T-helper 2 cell treated with Interferon-gamma antibody and Interleukin-4, amounts not matched to agents 5 μg/mL and 100 μg/mL, for 36 hours (primary cell): ENCODE results near the gene ADAMTS12.
"Not testable (repeated sequence)": the region's sequence is repeated elsewhere in the genome, so short reads cannot be mapped to it uniquely, and the experiment has no call there.

Experiments used
- DNase-seq: peaks from one replicate; pipeline ENCODE4 v3.0.0; 2021; ENCODE audit warnings: low spot score
- H3K27ac Mint-ChIP-seq: one replicate; pipeline ENCODE4 v1.8.0; 2021; ENCODE audit warnings: mild to moderate bottlenecking, mixed read lengths
- H3K27me3 Mint-ChIP-seq: one replicate; pipeline ENCODE4 v1.8.0; 2021; ENCODE audit warnings: low read depth, mixed read lengths
- H3K36me3 Mint-ChIP-seq: one replicate; pipeline ENCODE4 v1.8.0; 2021; ENCODE audit warnings: low read depth, mixed read lengths
- H3K4me1 Mint-ChIP-seq: one replicate; pipeline ENCODE4 v1.8.0; 2021; ENCODE audit warnings: low read depth, mixed read lengths
- H3K4me3 Mint-ChIP-seq: one replicate; pipeline ENCODE4 v1.8.0; 2022; ENCODE audit warnings: mild to moderate bottlenecking, moderate library complexity, mixed read lengths
- H3K9me3 Mint-ChIP-seq: one replicate; pipeline ENCODE4 v1.8.0; 2021; ENCODE audit warnings: mixed read lengths

ADAMTS12 gene

GRCh38 chr5:33539790-33540189 is 352.0 kb downstream of the ADAMTS12 start:
- not testable (repeated sequence) for H3K4me1 Mint-ChIP-seq, H3K4me3 Mint-ChIP-seq, H3K27ac Mint-ChIP-seq, H3K36me3 Mint-ChIP-seq, H3K9me3 Mint-ChIP-seq, DNase-seq, H3K27me3 Mint-ChIP-seq

GRCh38 chr5:33539212-33539611 is 352.6 kb downstream of the ADAMTS12 start:
- H3K27ac Mint-ChIP-seq: no peak overlapping the region
- no peaks in the 10 kb centered on the region for H3K4me1 Mint-ChIP-seq
- no peak for DNase-seq
- no peaks in the 10 kb centered on the region for H3K36me3 Mint-ChIP-seq
- H3K27me3 Mint-ChIP-seq: no peaks in the 10 kb centered on the region
- H3K9me3 Mint-ChIP-seq: no peaks in the 10 kb centered on the region
- H3K4me3 Mint-ChIP-seq: no peak overlapping the region

GRCh38 chr5:33538201-33538600 is 353.6 kb downstream of the ADAMTS12 start:
- no peak for DNase-seq
- no peaks in the 10 kb centered on the region for H3K36me3 Mint-ChIP-seq
- H3K4me3 Mint-ChIP-seq: no peak overlapping the region
- no peaks in the 10 kb centered on the region for H3K9me3 Mint-ChIP-seq
- no peak overlapping the region for H3K27ac Mint-ChIP-seq
- no peaks in the 10 kb centered on the region for H3K27me3 Mint-ChIP-seq
- H3K4me1 Mint-ChIP-seq: no peaks in the 10 kb centered on the region

GRCh38 chr5:33537240-33537639 is 354.6 kb downstream of the ADAMTS12 start:
- Mint-ChIP-seq H3K4me3 (no peak overlapping the region), H3K4me1 (no peaks in the 10 kb centered on the region), H3K27ac (no peak overlapping the region), H3K9me3 (no peaks in the 10 kb centered on the region), H3K27me3 (no peaks in the 10 kb centered on the region), H3K36me3 (no peaks in the 10 kb centered on the region)
- DNase-seq: no peak

- Mint-ChIP-seq H3K9me3 (no peaks in the 10 kb centered on the region), H3K4me3 (no peak overlapping the region), H3K4me1 (no peaks in the 10 kb centered on the region), H3K36me3 (no peaks in the 10 kb centered on the region), H3K27me3 (no peaks in the 10 kb centered on the region), H3K27ac (no peak overlapping the region)
- no peak for DNase-seq
Observed at GRCh38 chr5:33536802-33537201, 355.0 kb downstream of the ADAMTS12 start.

GRCh38 chr5:33531824-33532223 is 360.0 kb downstream of the ADAMTS12 start:
- H3K4me3 Mint-ChIP-seq: no peak overlapping the region
- H3K27ac Mint-ChIP-seq: no peak overlapping the region
- no peak for DNase-seq
- no peaks in the 10 kb centered on the region for H3K36me3 Mint-ChIP-seq
- H3K9me3 Mint-ChIP-seq: no peaks in the 10 kb centered on the region
- H3K27me3 Mint-ChIP-seq: no peaks in the 10 kb centered on the region
- H3K4me1 Mint-ChIP-seq: no peaks in the 10 kb centered on the region

- no peak overlapping the region for H3K27ac Mint-ChIP-seq
- no peak overlapping the region for H3K4me3 Mint-ChIP-seq
- no peak for DNase-seq
- H3K4me1 Mint-ChIP-seq: no peaks in the 10 kb centered on the region
- H3K27me3 Mint-ChIP-seq: no peaks in the 10 kb centered on the region
- H3K36me3 Mint-ChIP-seq: no peaks in the 10 kb centered on the region
- no peaks in the 10 kb centered on the region for H3K9me3 Mint-ChIP-seq
Observed at GRCh38 chr5:33531037-33531298, 360.8 kb downstream of the ADAMTS12 start.

- Mint-ChIP-seq H3K36me3 (no peaks in the 10 kb centered on the region), H3K9me3 (no peaks in the 10 kb centered on the region), H3K27me3 (no peaks in the 10 kb centered on the region), H3K27ac (no peak overlapping the region), H3K4me3 (no peak overlapping the region), H3K4me1 (no peaks in the 10 kb centered on the region)
- DNase-seq: no peak
Observed at GRCh38 chr5:33530183-33531036, 361.4 kb downstream of the ADAMTS12 start.

- Mint-ChIP-seq H3K27ac (no peak overlapping the region), H3K9me3 (no peaks in the 10 kb centered on the region), H3K27me3 (no peaks in the 10 kb centered on the region), H3K36me3 (no peaks in the 10 kb centered on the region), H3K4me1 (no peaks in the 10 kb centered on the region), H3K4me3 (no peak overlapping the region)
- DNase-seq: no peak
Observed at GRCh38 chr5:33527696-33528095, 364.1 kb downstream of the ADAMTS12 start.

GRCh38 chr5:33526755-33527154 is 365.0 kb downstream of the ADAMTS12 start:
- Mint-ChIP-seq H3K36me3 (no peaks in the 10 kb centered on the region), H3K27me3 (no peaks in the 10 kb centered on the region), H3K4me1 (no peaks in the 10 kb centered on the region), H3K4me3 (no peak overlapping the region), H3K9me3 (no peaks in the 10 kb centered on the region), H3K27ac (no peak overlapping the region)
- no peak for DNase-seq

- Mint-ChIP-seq H3K36me3 (no peaks in the 10 kb centered on the region), H3K9me3 (no peaks in the 10 kb centered on the region), H3K4me3 (no peak overlapping the region), H3K4me1 (no peaks in the 10 kb centered on the region), H3K27ac (no peak overlapping the region), H3K27me3 (no peaks in the 10 kb centered on the region)
- DNase-seq: no peak
Observed at GRCh38 chr5:33524476-33524875, 367.3 kb downstream of the ADAMTS12 start.

GRCh38 chr5:33523208-33523771 is 368.5 kb downstream of the ADAMTS12 start:
- Mint-ChIP-seq H3K36me3 (no peaks in the 10 kb centered on the region), H3K9me3 (no peaks in the 10 kb centered on the region), H3K4me1 (no peaks in the 10 kb centered on the region), H3K27ac (no peak overlapping the region), H3K27me3 (no peaks in the 10 kb centered on the region), H3K4me3 (no peak overlapping the region)
- DNase-seq: no peak

GRCh38 chr5:33516421-33516820 is 375.4 kb downstream of the ADAMTS12 start:
- no peak for DNase-seq
- Mint-ChIP-seq H3K27me3 (no peaks in the 10 kb centered on the region), H3K4me1 (no peaks in the 10 kb centered on the region), H3K27ac (no peak overlapping the region), H3K9me3 (no peaks in the 10 kb centered on the region), H3K4me3 (no peak overlapping the region), H3K36me3 (no peaks in the 10 kb centered on the region)

GRCh38 chr5:33515366-33515765 is 376.4 kb downstream of the ADAMTS12 start:
- H3K4me3 Mint-ChIP-seq, H3K36me3 Mint-ChIP-seq, DNase-seq, H3K27me3 Mint-ChIP-seq, H3K4me1 Mint-ChIP-seq, H3K27ac Mint-ChIP-seq, H3K9me3 Mint-ChIP-seq: not testable (repeated sequence)
